Spleen (tissue), 11 donors: ENCODE data around the gene GINS2. TPM values are rescaled to one million over a fixed set of nuclear protein-coding genes. Genes with fewer than 3 reads are reported as not detected.

Source experiments
- DNase-seq: peaks from one replicate; pipeline ENCODE4 v3.0.0-alpha.2; 2020
- H3K27ac ChIP-seq, 8 donors: fragments of 200-600 bp; sonication (generic) in 7 of 8; 1 replicate in 4 of 8; 2 replicates in 4 of 8; pipeline versions ENCODE4 v1.5.0 to v1.8.0; 2016 to 2021; ENCODE audit warnings: inconsistent platforms in 4 of 8, mild to moderate bottlenecking in 4 of 8, moderate library complexity in 1 of 8
- H3K27me3 ChIP-seq, 7 donors: fragments of 200-600 bp; sonication (generic) in 6 of 7; replicated peaks in 1 of 7; 1 replicate in 4 of 7; 2 replicates in 3 of 7; pipeline versions ENCODE4 v1.5.0 to v1.8.0; 2016 to 2021; ENCODE audit warnings: inconsistent platforms in 3 of 7, mild to moderate bottlenecking in 1 of 7
- H3K36me3 ChIP-seq, 6 donors: fragments of 200-600 bp; sonication (generic) in 5 of 6; 1 replicate in 4 of 6; 2 replicates in 2 of 6; pipeline versions ENCODE4 v1.5.0 to v1.8.0; 2016 to 2021; ENCODE audit warnings: inconsistent platforms in 2 of 6
- H3K4me1 ChIP-seq, 6 donors: fragments of 200-600 bp; sonication (generic) in 5 of 6; 1 replicate in 3 of 6; 2 replicates in 3 of 6; pipeline versions ENCODE4 v1.5.0 to v1.8.0; 2016 to 2021; ENCODE audit warnings: inconsistent platforms in 3 of 6
- H3K4me3 ChIP-seq, 8 donors: fragments of 200-600 bp; sonication (generic) in 7 of 8; 1 replicate in 4 of 8; 2 replicates in 4 of 8; pipeline versions ENCODE4 v1.5.0 to v1.8.0; 2016 to 2021; ENCODE audit warnings: inconsistent platforms in 4 of 8, mild to moderate bottlenecking in 4 of 8, moderate library complexity in 2 of 8
- H3K9me3 ChIP-seq, 8 donors: fragments of 200-600 bp; sonication (generic) in 7 of 8; 1 replicate in 4 of 8; 2 replicates in 4 of 8; pipeline versions ENCODE4 v1.5.0 to v1.8.0; 2016 to 2021; ENCODE audit warnings: inconsistent platforms in 4 of 8
- CTCF ChIP-seq, 11 experiments: fragments of 200-600 bp in 7 of 11; fragments of 450-650 bp in 4 of 11; sonication (generic) in 4 of 11; IDR thresholded peaks in 8 of 11; conservative IDR thresholded peaks in 3 of 11; 1 replicate in 7 of 11; 2 replicates in 4 of 11; pipeline versions ENCODE4 v1.4.0 to v1.8.0; 2016 to 2021; ENCODE audit warnings: antibody characterized with exemption in 11 of 11, inconsistent platforms in 4 of 11, mild to moderate bottlenecking in 1 of 11
- POLR2A ChIP-seq, 3 donors: fragments of 450-650 bp; IDR thresholded peaks; one replicate each; pipeline ENCODE4 v1.5.1; 2017; ENCODE audit warnings: antibody characterized with exemption in 3 of 3, mild to moderate bottlenecking in 1 of 3
- POLR2AphosphoS5 ChIP-seq, 3 donors: sonication (generic); formaldehyde crosslinking; IDR thresholded peaks; one replicate each; pipeline ENCODE4 v1.5.1; 2017; ENCODE audit warnings: antibody characterized with exemption in 3 of 3
- WGBS, 5 donors: extraction: QIAGEN DNeasy Blood & Tissue Kit in 3 of 5; methylation state at CpG; one replicate each; pipeline versions ENCODE4 v1.1.5 to v1.1.7; 2013 to 2018; 5-methylcytosine and 5-hydroxymethylcytosine counted together
- intact Hi-C: fragments of 100-400 bp; cut with DNase I; formaldehyde crosslinking; loops from one replicate; pipeline ENCODE4 v1.15.0; 2023; ENCODE audit warnings: low total_unique reads
- polyA plus RNA-seq, 3 donors: library from polyadenylated mRNA; stranded (reverse); fragments of 200-250 nt; gene quantifications; one replicate each; pipeline ENCODE4 v1.2.1, GENCODE V29; 2013
- total RNA-seq, 7 donors: library from RNA; depleted of rRNA in 3 of 7; stranded (reverse); fragments of >200 nt in 3 of 7; fragmentation: NEBNext Ultra II Directional in 4 of 7; extraction: Animal tissue kit (Norgen Biotek cat#: 25700) in 4 of 7; gene quantifications; one replicate each; pipeline versions ENCODE4 v1.1.0 to v1.2.1, GENCODE V29; 2016 to 2021
- donor health status: healthy with polysubstance abuse.
- donor health status: DM: no; HTN: no; CAD: no; lungs with moderate emphysema.
- donor health status: DM: no; HTN: no; CAD: no.
- donor health status: Bipolar disorder and iron deficiency.
- donor health status: healthy.
- donor health status: DM: no; HTN: no; CAD: no.
- donor health status: DM: yes; HTN: yes; CAD: no.

The GINS2 gene
- total and polyA plus RNA-seq, 10 donors: 1.0 to 7.0 (median 2.3) TPM

GRCh38 chr16:85633438-85633743 is 55.4 kb downstream of the GINS2 start:
- intact Hi-C loops: no loop called here
- Histone ChIP-seq H3K9me3 (peaks cover 0 to 17% (median 13%) of the 10 kb centered on the region in 8 donors), H3K27me3 (no peaks in the 10 kb centered on the region), H3K4me1 (peaks cover 0 to 80% (median 17%) of the 10 kb centered on the region in 6 donors), H3K36me3 (peaks cover 0 to 85% (median 18%) of the 10 kb centered on the region in 6 donors), H3K27ac (no peak overlapping the region), H3K4me3 (no peak overlapping the region)
- 92 to 98% (median 95%) methylated on average over 14 to 15 of the region's 15 CpGs for WGBS, 5 donors
- no peak for DNase-seq
- TF ChIP-seq POLR2A (IDR thresholded peaks at IDR 0.05): no peak
- TF ChIP-seq POLR2AphosphoS5 (IDR thresholded peaks at IDR 0.05): no peak
- TF ChIP-seq CTCF (IDR thresholded peaks at IDR 0.05 in 8 of 11, conservative IDR thresholded peaks at IDR 0.05 in 3 of 11): no peak

- TF ChIP-seq POLR2AphosphoS5 (IDR thresholded peaks at IDR 0.05): no peak
- TF ChIP-seq POLR2A (IDR thresholded peaks at IDR 0.05): no peak
- no peak for TF ChIP-seq CTCF (IDR thresholded peaks at IDR 0.05 in 8 of 11, conservative IDR thresholded peaks at IDR 0.05 in 3 of 11)
- peaks cover 0 to 83% (median 18%) of the 10 kb centered on the region in 6 donors for H3K36me3 ChIP-seq
- H3K27me3 ChIP-seq: no peaks in the 10 kb centered on the region
- 88 to 94% (median 92%) methylated on average over 21 to 35 of the region's 35 CpGs for WGBS, 5 donors
- H3K4me3 ChIP-seq: no peak overlapping the region
- no peak for DNase-seq
- intact Hi-C loops: no loop called here
- peaks cover 0 to 80% (median 17%) of the 10 kb centered on the region in 6 donors for H3K4me1 ChIP-seq
- H3K27ac ChIP-seq: no peak overlapping the region
- H3K9me3 ChIP-seq: peaks cover 0 to 17% (median 13%) of the 10 kb centered on the region in 8 donors
Measured at GRCh38 chr16:85632709-85633437, 55.9 kb downstream of the GINS2 start.

GRCh38 chr16:85631802-85632393 is 56.9 kb downstream of the GINS2 start:
- H3K9me3 ChIP-seq: peaks cover 0 to 17% (median 13%) of the 10 kb centered on the region in 8 donors
- no peak for DNase-seq
- no peak overlapping the region for H3K4me3 ChIP-seq
- intact Hi-C loops: no loop called here
- peaks cover 0 to 80% (median 18%) of the 10 kb centered on the region in 6 donors for H3K4me1 ChIP-seq
- TF ChIP-seq CTCF (IDR thresholded peaks at IDR 0.05 in 8 of 11, conservative IDR thresholded peaks at IDR 0.05 in 3 of 11): no peak
- TF ChIP-seq POLR2AphosphoS5 (IDR thresholded peaks at IDR 0.05): no peak
- TF ChIP-seq POLR2A (IDR thresholded peaks at IDR 0.05): no peak
- H3K27ac ChIP-seq: no peak overlapping the region
- peaks cover 0 to 78% (median 18%) of the 10 kb centered on the region in 6 donors for H3K36me3 ChIP-seq
- WGBS, 5 donors: 87 to 95% (median 92%) methylated on average over 11 to 27 of the region's 27 CpGs
- no peaks in the 10 kb centered on the region for H3K27me3 ChIP-seq

- 92 to 97% (median 95%) methylated on average over 6 to 11 of the region's 11 CpGs for WGBS, 5 donors
- intact Hi-C loops: no loop called here
- H3K4me3 ChIP-seq: no peak overlapping the region
- no peak for TF ChIP-seq POLR2AphosphoS5 (IDR thresholded peaks at IDR 0.05)
- TF ChIP-seq CTCF (IDR thresholded peaks at IDR 0.05 in 8 of 11, conservative IDR thresholded peaks at IDR 0.05 in 3 of 11): no peak
- no peak for TF ChIP-seq POLR2A (IDR thresholded peaks at IDR 0.05)
- peaks cover 0 to 72% (median 18%) of the 10 kb centered on the region in 6 donors for H3K36me3 ChIP-seq
- H3K4me1 ChIP-seq: peaks cover 3 to 80% (median 25%) of the 10 kb centered on the region in 6 donors
- no peak overlapping the region for H3K27ac ChIP-seq
- H3K9me3 ChIP-seq: peaks cover 0 to 17% (median 13%) of the 10 kb centered on the region in 8 donors
- DNase-seq: no peak
- H3K27me3 ChIP-seq: no peaks in the 10 kb centered on the region
Measured at GRCh38 chr16:85631230-85631629, 57.5 kb downstream of the GINS2 start.
